ENCODE data around the gene RNF145.

RNF145 gene

GRCh38 chr5:159181651-159182050 lies 27.7 kb downstream of the RNF145 start:
- Histone ChIP-seq H2AFZ (ENCODE audit: low read depth, low read length, severe bottlenecking) (no peak overlapping the region), H3K79me2 (ENCODE audit: insufficient read depth, low read length) (no peaks in the 10 kb centered on the region; the same call in 1 of the 2 replicates), H3K4me2 (ENCODE audit: low read depth, low read length, poor library complexity, severe bottlenecking) (no peak overlapping the region), H4K20me1 (ENCODE audit: low read depth, low read length) (no peaks in the 10 kb centered on the region; the same call in 1 of the 2 replicates), H3K9me2 (replicated peaks; ENCODE audit: insufficient read depth, low read length) (no peaks in the 10 kb centered on the region), H3K9me3 (ENCODE audit: insufficient read depth, low read length) (no peaks in the 10 kb centered on the region), H3K9ac (ENCODE audit: low read length) (no peak overlapping the region), H3K4me3 (ENCODE audit: insufficient read depth, low read length, poor library complexity, severe bottlenecking) (no peak overlapping the region), H3F3A (ENCODE audit: insufficient read depth) (peaks cover 9% of the 10 kb centered on the region; the same call in 1 of the 2 replicates), H3K27ac (ENCODE audit: low read depth, low read length) (no peak overlapping the region), H3K36me3 (ENCODE audit: low read length) (peaks cover 13% of the 10 kb centered on the region), H3K27me3 (ENCODE audit: low read length) (no peaks in the 10 kb centered on the region)
- TF ChIP-seq EZH2phosphoT487 (conservative IDR thresholded peaks at IDR 0.05; ENCODE audit: low read length) (no peak), CTCF (IDR thresholded peaks at IDR 0.05; ENCODE audit: insufficient read depth, low read length, poor library complexity, severe bottlenecking) (no peak)

GRCh38 chr5:159181152-159181551 lies 28.2 kb downstream of the RNF145 start:
- H4K20me1 ChIP-seq (ENCODE audit: low read depth, low read length): no peaks in the 10 kb centered on the region; the same call in 1 of the 2 replicates
- H3K27ac ChIP-seq (ENCODE audit: low read depth, low read length): no peak overlapping the region
- no peaks in the 10 kb centered on the region for H3K9me2 ChIP-seq (replicated peaks; ENCODE audit: insufficient read depth, low read length)
- TF ChIP-seq CTCF (IDR thresholded peaks at IDR 0.05; ENCODE audit: insufficient read depth, low read length, poor library complexity, severe bottlenecking): no peak
- TF ChIP-seq EZH2phosphoT487 (conservative IDR thresholded peaks at IDR 0.05; ENCODE audit: low read length): no peak
- H3K36me3 ChIP-seq (ENCODE audit: low read length): peaks cover 12% of the 10 kb centered on the region
- no peak overlapping the region for H3K4me3 ChIP-seq (ENCODE audit: insufficient read depth, low read length, poor library complexity, severe bottlenecking)
- peaks cover 9% of the 10 kb centered on the region; the same call in 1 of the 2 replicates for H3F3A ChIP-seq (ENCODE audit: insufficient read depth)
- H2AFZ ChIP-seq (ENCODE audit: low read depth, low read length, severe bottlenecking): no peak overlapping the region
- H3K79me2 ChIP-seq (ENCODE audit: insufficient read depth, low read length): no peaks in the 10 kb centered on the region; the same call in 1 of the 2 replicates
- no peaks in the 10 kb centered on the region for H3K27me3 ChIP-seq (ENCODE audit: low read length)
- no peaks in the 10 kb centered on the region for H3K9me3 ChIP-seq (ENCODE audit: insufficient read depth, low read length)
- H3K4me2 ChIP-seq (ENCODE audit: low read depth, low read length, poor library complexity, severe bottlenecking): no peak overlapping the region
- no peak overlapping the region for H3K9ac ChIP-seq (ENCODE audit: low read length)

GRCh38 chr5:159179529-159180305 lies 29.6 kb downstream of the RNF145 start:
- H3K9me2 ChIP-seq (replicated peaks; ENCODE audit: insufficient read depth, low read length): no peaks in the 10 kb centered on the region
- no peaks in the 10 kb centered on the region for H3K9me3 ChIP-seq (ENCODE audit: insufficient read depth, low read length)
- H3K27ac ChIP-seq (ENCODE audit: low read depth, low read length): no peak overlapping the region
- no peaks in the 10 kb centered on the region; the same call in 1 of the 2 replicates for H4K20me1 ChIP-seq (ENCODE audit: low read depth, low read length)
- H3K79me2 ChIP-seq (ENCODE audit: insufficient read depth, low read length): no peaks in the 10 kb centered on the region; the same call in 1 of the 2 replicates
- peaks cover 9% of the 10 kb centered on the region; the same call in 1 of the 2 replicates for H3F3A ChIP-seq (ENCODE audit: insufficient read depth)
- no peak overlapping the region for H3K4me3 ChIP-seq (ENCODE audit: insufficient read depth, low read length, poor library complexity, severe bottlenecking)
- peaks cover 9% of the 10 kb centered on the region; the same call in 1 of the 2 replicates for H3K36me3 ChIP-seq (ENCODE audit: low read length)
- no peak for TF ChIP-seq CTCF (IDR thresholded peaks at IDR 0.05; ENCODE audit: insufficient read depth, low read length, poor library complexity, severe bottlenecking)
- TF ChIP-seq EZH2phosphoT487 (conservative IDR thresholded peaks at IDR 0.05; ENCODE audit: low read length): no peak
- H3K27me3 ChIP-seq (ENCODE audit: low read length): no peaks in the 10 kb centered on the region
- no peak overlapping the region for H2AFZ ChIP-seq (ENCODE audit: low read depth, low read length, severe bottlenecking)
- H3K4me2 ChIP-seq (ENCODE audit: low read depth, low read length, poor library complexity, severe bottlenecking): no peak overlapping the region
- no peak overlapping the region for H3K9ac ChIP-seq (ENCODE audit: low read length)

Data from SU-DHL-6 (cell line).